Measurements from ENCODE around the gene MAML3.

Gene MAML3

GRCh38 chr4:139768896-139769295 lies 385.1 kb downstream of the MAML3 start:
- DNase-seq = no peak

GRCh38 chr4:139768366-139768765 lies 385.6 kb downstream of the MAML3 start:
- DNase-seq = no peak

DNA sequence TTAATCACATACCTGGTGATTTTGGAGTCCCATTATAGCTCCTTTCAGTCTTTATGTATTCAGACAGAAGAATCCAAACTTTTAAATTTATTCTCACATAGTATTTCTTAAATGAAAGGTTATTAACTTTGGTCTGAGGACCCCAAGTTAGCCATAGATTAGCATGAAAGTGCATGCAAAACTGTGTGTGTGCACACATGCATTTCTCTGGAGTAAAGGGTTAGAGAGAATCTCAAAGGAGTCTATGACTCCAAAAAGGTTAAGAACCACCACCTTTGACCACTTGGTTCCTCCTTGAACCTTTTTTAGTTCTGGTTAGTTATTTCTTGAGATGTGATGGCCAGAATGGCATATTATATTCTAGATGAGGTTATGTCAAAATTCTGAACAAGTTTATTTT lies 386.4 kb downstream of the MAML3 start:
- no peak for DNase-seq

GRCh38 chr4:139767168-139767567 lies 386.8 kb downstream of the MAML3 start:
- DNase-seq = no peak

- no peak for DNase-seq
Observed at GRCh38 chr4:139764686-139765310, 389.2 kb downstream of the MAML3 start.

GRCh38 chr4:139764182-139764581 lies 389.8 kb downstream of the MAML3 start:
- no peak for DNase-seq

- no peak for DNase-seq
Observed at GRCh38 chr4:139763672-139764071, 390.3 kb downstream of the MAML3 start.

GRCh38 chr4:139763205-139763604 lies 390.8 kb downstream of the MAML3 start:
- no peak for DNase-seq

DNA sequence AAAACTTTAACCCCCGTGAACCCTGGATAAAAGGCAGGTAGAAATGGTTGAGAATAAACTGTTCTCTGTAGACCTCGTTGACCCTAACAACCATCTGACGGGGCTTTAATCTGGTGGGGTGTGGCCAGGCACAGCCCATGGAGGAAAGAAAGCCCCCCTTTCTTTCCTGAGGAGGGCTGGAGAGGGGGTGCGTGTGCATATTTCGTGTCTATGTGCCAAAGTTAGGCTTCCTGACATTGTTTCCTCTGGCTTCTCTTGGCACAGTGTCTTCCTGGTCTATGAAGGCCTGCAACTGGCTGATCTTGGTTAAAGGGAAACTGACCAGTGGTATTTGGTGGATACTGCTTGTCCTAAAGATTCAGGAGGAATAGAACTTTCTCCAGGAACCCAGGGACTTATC lies 391.3 kb downstream of the MAML3 start:
- DNase-seq = no peak

- no peak for DNase-seq
Observed at GRCh38 chr4:139761461-139761860, 392.5 kb downstream of the MAML3 start.

GRCh38 chr4:139760567-139760966 lies 393.4 kb downstream of the MAML3 start:
- DNase-seq = no peak

DNA sequence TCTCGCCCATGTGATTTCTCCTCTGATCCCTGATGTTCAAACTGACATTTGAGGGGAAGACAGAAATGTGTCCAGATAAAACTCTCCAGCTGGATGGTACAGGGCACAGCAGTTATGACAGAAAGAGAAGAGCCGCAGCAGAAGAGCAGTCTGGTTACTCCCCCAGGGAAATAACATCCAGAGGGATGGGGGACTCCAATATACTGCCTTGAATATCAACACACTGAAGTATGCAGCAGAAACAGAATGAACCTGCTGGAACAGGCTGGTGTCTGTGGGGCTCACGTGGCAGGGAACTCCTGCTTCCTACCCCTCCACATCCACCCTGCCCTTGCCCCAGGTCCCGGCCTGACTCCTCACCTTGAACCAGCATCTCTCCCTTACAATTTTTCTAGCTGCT lies 394.9 kb downstream of the MAML3 start:
- no peak for DNase-seq

DNA sequence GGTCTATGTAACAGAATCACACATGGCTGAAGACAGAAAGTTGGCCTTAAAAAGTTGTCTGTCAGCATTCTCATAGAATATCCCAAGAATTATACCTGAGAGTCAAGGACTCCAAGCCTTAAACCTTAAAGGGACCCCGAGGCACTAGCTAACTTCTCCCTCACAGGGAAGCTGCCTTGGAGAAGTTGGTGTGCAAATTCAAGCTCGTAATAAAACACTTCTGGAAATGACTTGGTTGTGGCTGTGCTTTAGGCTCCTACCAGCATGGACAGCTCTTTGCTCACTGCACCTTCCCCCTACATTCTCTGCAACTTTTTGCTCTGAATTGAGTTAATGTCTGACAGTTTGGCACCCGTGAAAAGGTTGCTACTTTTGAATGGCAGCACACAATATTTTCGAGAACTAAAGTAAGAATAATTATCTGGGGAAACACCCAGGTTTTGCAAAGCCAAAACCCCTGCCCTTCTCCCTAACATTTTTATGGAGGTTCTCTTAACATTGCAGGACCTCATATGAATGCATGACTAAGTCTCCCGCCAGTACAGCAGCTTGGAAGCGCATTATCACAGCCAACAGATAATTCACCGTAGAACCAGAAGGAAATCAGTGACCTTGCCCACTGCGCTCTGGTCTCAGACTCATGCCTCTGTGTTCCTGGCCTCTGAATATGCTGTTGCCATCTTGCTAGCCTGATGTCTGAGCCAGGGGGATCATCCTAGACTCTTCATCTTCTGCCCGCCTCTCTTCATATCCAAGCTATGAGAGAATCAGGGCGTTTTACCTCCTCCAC lies 397.4 kb downstream of the MAML3 start:
- no peak for DNase-seq

- DNase-seq = no peak
Observed at GRCh38 chr4:139754938-139755337, 399.0 kb downstream of the MAML3 start.

GRCh38 chr4:139753686-139754085 lies 400.3 kb downstream of the MAML3 start:
- no peak for DNase-seq

GRCh38 chr4:139749835-139750498 lies 404.0 kb downstream of the MAML3 start:
- no peak for DNase-seq

DNA sequence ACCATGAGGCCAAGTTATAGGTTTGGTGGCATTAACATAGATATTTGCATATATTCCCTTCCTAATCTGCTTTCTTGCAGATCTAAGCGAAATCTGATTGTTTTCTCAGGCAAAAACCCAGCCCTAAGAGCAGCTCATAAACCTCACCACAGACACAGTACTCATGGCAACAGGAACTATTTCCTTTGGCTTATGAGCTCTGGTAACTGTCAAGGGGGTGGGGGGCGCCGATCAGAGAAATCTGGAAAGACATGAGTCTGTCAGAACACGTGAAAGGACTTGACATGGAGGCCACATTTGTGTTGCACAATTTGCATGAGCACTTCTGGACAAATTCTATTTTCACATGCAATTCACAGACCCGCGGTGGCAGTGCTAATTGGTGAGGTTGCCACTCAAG lies 404.6 kb downstream of the MAML3 start:
- DNase-seq = no peak

DNA sequence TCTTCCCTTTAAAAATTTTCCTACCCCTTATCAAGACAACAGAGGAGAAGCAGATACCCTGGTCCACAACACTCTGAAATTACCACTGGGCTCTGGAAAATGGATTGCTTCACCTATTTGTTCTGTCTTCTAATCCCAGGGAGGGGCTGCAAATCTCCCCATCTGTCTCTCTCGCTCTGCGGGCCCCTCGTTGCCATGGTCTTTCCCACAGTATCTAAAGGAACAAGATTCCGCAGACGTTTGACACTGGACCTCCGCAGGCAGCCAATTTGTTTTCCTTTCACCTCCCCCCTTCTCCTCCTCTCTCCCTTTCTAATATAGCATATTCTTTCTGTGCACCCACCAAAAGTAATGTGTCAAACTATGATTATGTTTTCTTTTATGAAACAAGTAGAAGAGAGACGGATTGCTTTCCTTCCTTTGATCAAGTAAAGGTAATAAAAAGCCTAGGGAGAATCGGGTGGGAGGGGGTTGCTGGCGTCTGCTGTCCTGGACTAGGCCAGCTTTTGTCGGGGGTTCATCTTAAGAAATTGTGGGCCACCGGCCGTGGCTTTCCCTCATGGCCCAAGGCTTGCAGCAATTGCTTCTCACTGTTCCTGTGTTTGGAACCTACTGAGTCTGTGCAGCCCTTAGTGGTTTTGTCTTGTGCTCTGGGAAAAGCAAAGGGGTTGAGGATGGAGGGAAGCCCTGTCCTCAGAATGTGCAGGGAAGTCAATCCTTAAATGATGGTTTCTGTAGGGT lies 407.4 kb downstream of the MAML3 start:
- DNase-seq = no peak

GRCh38 chr4:139745111-139745639 lies 408.8 kb downstream of the MAML3 start:
- DNase-seq = no peak

GRCh38 chr4:139744232-139744631 lies 409.8 kb downstream of the MAML3 start:
- no peak for DNase-seq

DNA sequence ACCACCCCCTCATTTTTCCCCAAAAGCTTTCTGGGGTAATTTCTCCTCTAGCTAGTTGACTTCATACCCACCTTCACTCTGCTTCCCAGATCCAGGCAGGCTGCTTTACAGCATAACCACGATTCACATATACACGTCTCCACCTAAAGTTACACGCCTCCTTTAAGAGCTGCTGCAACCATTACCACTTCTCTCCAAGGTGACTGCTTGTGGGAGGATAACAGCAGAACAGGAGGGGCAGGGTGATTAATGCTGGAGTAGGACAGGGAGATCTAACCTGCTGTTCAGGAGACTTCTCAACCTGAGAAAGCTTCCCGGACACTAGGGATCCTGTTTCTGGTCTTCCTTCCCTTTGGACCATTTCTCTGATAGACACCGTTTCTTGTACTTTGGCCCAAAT lies 411.0 kb downstream of the MAML3 start:
- DNase-seq = no peak

- no peak for DNase-seq
Observed at GRCh38 chr4:139740531-139741041, 413.4 kb downstream of the MAML3 start.

DNA sequence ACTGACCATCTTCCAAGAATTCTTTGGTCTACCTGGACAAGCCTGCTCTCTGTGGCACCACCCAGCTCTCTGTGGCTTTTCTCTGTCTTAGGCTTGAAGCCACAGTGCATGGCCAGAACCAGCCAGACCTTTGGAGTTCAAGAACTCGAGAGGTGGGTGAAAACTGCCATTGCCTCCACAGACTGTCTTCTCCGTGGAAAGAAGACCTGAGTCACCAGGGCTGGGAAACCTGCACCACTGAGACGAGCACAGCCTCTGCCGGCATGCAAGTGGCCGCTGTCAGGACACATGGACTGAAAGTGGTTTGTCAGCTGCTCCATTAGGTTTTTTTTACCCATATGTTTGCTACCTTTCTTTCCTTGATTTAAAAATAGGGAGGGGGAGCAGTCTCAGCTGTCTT lies 413.9 kb downstream of the MAML3 start:
- DNase-seq = no peak

Data from CD4-positive, alpha-beta T cell treated with Interleukin-17A for 4 hours (primary cell).